Neural cell (in vitro differentiated cells): ENCODE data around the gene NCEH1. TPM values are rescaled to one million over a fixed set of nuclear protein-coding genes. Genes with fewer than 3 reads are reported as not detected.

Experiments used
- H2AFZ ChIP-seq: fragments of 200-600, 300-800 bp; sonication (generic), shearing (Covaris generic); 2 replicates; pipeline ENCODE4 v1.6.0; 2014; ENCODE audit warnings: low read depth, mild to moderate bottlenecking, antibody characterized with exemption, low read length, moderate library complexity
- H3F3A ChIP-seq: fragments of 200-600 bp; shearing (Covaris generic); 2 replicates; pipeline ENCODE4 v1.6.1; 2016; ENCODE audit warnings: mild to moderate bottlenecking, moderate library complexity, mixed read lengths, antibody characterized with exemption, low read length; ENCODE audit not compliant: insufficient read depth, poor library complexity, severe bottlenecking
- H3K27ac ChIP-seq: fragments of 200-600, 300-800 bp; sonication (generic), shearing (Covaris generic); 2 replicates; pipeline ENCODE4 v1.5.1; 2014; ENCODE audit warnings: mild to moderate bottlenecking, low read length, moderate library complexity
- H3K27me3 ChIP-seq: fragments of 300-800, 200-600 bp; sonication (generic), shearing (Covaris generic); 2 replicates; pipeline ENCODE4 v1.6.0; 2014; ENCODE audit warnings: mild to moderate bottlenecking, low read depth, low read length, moderate library complexity; ENCODE audit not compliant: insufficient read depth
- H3K36me3 ChIP-seq: fragments of 300-800, 200-600 bp; sonication (generic), shearing (Covaris generic); 2 replicates; pipeline ENCODE4 v1.5.1; 2014; ENCODE audit warnings: mild to moderate bottlenecking, antibody characterized with exemption, low read length, moderate library complexity; ENCODE audit not compliant: insufficient read depth
- H3K4me2 ChIP-seq: fragments of 300-800, 200-600 bp; sonication (generic), shearing (Covaris generic); 2 replicates; pipeline ENCODE4 v1.6.0; 2014; ENCODE audit warnings: mild to moderate bottlenecking, low read length
- H3K4me3 ChIP-seq: fragments of 300-800, 200-600 bp; sonication (generic), shearing (Covaris generic); 2 replicates; pipeline ENCODE4 v1.5.1; 2014; ENCODE audit warnings: mild to moderate bottlenecking, low read length, moderate library complexity
- H3K79me2 ChIP-seq: fragments of 200-600 bp; shearing (Covaris generic); replicated peaks from 2 replicates; pipeline ENCODE4 v1.6.0; 2014; ENCODE audit warnings: mild to moderate bottlenecking, low read length, moderate library complexity; ENCODE audit not compliant: insufficient read depth
- H3K9ac ChIP-seq: fragments of 300-800, 200-600 bp; sonication (generic), shearing (Covaris generic); 2 replicates; pipeline ENCODE4 v1.6.1; 2016; ENCODE audit warnings: mild to moderate bottlenecking, low read length, mixed read lengths
- H3K9me2 ChIP-seq: fragments of 200-600 bp; shearing (Covaris generic); 2 replicates; pipeline ENCODE4 v1.6.1; 2016; ENCODE audit warnings: mild to moderate bottlenecking, low read length, mixed read lengths; ENCODE audit not compliant: insufficient read depth
- H3K9me3 ChIP-seq: fragments of 200-600, 300-800 bp; sonication (generic), shearing (Covaris generic); 2 replicates; pipeline ENCODE4 v1.6.1; 2016; ENCODE audit warnings: mild to moderate bottlenecking, mixed run types, low read length, moderate library complexity, mixed read lengths
- H4K20me1 ChIP-seq: fragments of 200-600 bp; shearing (Covaris generic); 2 replicates; pipeline ENCODE4 v1.6.1; 2016; ENCODE audit warnings: mild to moderate bottlenecking, mixed run types; ENCODE audit not compliant: insufficient read depth
- EP300 ChIP-seq: fragments of 450-650 bp; conservative IDR thresholded peaks from 2 replicates; pipeline ENCODE4 v1.6.1; 2014; ENCODE audit warnings: antibody characterized with exemption, mild to moderate bottlenecking, moderate library complexity; ENCODE audit not compliant: poor library complexity, severe bottlenecking
- EZH2 ChIP-seq: fragments of 200-600, 300-800 bp; shearing (Covaris generic), sonication (generic); IDR thresholded peaks from 2 replicates; pipeline ENCODE4 v1.6.1; 2014; ENCODE audit warnings: antibody characterized with exemption, low read length, borderline replicate concordance, mild to moderate bottlenecking; ENCODE audit not compliant: insufficient read depth, poor library complexity, severe bottlenecking
- MXI1 ChIP-seq: fragments of 450-650 bp; conservative IDR thresholded peaks from 2 replicates; pipeline ENCODE4 v1.6.1; 2014; ENCODE audit warnings: antibody characterized with exemption, mild to moderate bottlenecking; ENCODE audit not compliant: poor library complexity, severe bottlenecking
- POLR2AphosphoS5 ChIP-seq: IDR thresholded peaks from 2 replicates; pipeline ENCODE4 v1.6.1; 2012
- RAD21 ChIP-seq: fragments of 450-650 bp; conservative IDR thresholded peaks from 2 replicates; pipeline ENCODE4 v1.6.1; 2014; ENCODE audit warnings: antibody characterized with exemption, mild to moderate bottlenecking, moderate library complexity
- SMC3 ChIP-seq: fragments of 450-650 bp; conservative IDR thresholded peaks from 2 replicates; pipeline ENCODE4 v1.6.1; 2014; ENCODE audit warnings: antibody characterized with exemption, mild to moderate bottlenecking, moderate library complexity; ENCODE audit not compliant: poor library complexity
- TAF1 ChIP-seq: IDR thresholded peaks from 2 replicates; pipeline ENCODE4 v1.6.1; 2012; ENCODE audit warnings: low read depth
- polyA plus RNA-seq: library from polyadenylated mRNA; depleted of rRNA; stranded (reverse); fragments of >200 nt; gene quantifications from 2 replicates; pipeline ENCODE4 v1.2.3, GENCODE V29; 2014
- TF ChIP-seq, protein P1 (sequence below): fragments of 450-650 bp; IDR thresholded peaks from 2 replicates; pipeline ENCODE4 v1.5.1; 2014; ENCODE audit warnings: antibody characterized with exemption, mild to moderate bottlenecking, moderate library complexity; ENCODE audit not compliant: poor library complexity, severe bottlenecking
- TF ChIP-seq, protein P2 (sequence below): IDR thresholded peaks from 2 replicates; pipeline ENCODE4 v1.6.1; 2012; ENCODE audit warnings: borderline replicate concordance

The NCEH1 gene
- polyA plus RNA-seq, 1 donor from 2014 or later = 2.1 TPM

DNA sequence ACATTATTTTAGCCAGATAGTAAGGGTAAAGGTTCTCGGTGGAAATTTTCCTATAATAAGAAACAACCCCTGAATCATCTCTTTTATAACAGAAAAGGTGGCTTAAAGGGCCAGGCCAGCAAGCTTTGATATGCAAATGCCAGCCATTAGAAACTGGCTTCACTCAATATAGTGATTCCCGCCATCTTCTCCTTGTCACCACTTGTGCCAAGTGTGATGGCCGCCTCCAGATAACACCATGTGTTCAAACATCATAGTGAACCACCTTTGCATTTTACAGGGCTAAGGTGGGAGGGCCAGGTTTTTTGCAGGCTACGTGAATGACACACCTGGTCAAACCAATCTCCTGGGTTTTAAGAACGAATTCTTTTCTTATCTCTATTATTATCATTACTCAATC is 31.3 kb downstream of the NCEH1 start:
- Histone ChIP-seq H3K4me3 (no peak overlapping the region), H3K9me2 (no peaks in the 10 kb centered on the region), H3K4me2 (no peak overlapping the region), H3K27me3 (no peaks in the 10 kb centered on the region), H4K20me1 (no peaks in the 10 kb centered on the region), H3K79me2 (no peaks in the 10 kb centered on the region), H3K36me3 (no peaks in the 10 kb centered on the region), H3F3A (no peaks in the 10 kb centered on the region), H3K27ac (no peak overlapping the region), H3K9me3 (no peaks in the 10 kb centered on the region), H2AFZ (no peak overlapping the region), H3K9ac (no peak overlapping the region)
- TF ChIP-seq TAF1 (no peak), EZH2 (no peak), SMC3 (no peak), POLR2AphosphoS5 (no peak), MXI1 (no peak), RAD21 (no peak), EP300 (no peak)
- TF ChIP-seq, protein P1, sequence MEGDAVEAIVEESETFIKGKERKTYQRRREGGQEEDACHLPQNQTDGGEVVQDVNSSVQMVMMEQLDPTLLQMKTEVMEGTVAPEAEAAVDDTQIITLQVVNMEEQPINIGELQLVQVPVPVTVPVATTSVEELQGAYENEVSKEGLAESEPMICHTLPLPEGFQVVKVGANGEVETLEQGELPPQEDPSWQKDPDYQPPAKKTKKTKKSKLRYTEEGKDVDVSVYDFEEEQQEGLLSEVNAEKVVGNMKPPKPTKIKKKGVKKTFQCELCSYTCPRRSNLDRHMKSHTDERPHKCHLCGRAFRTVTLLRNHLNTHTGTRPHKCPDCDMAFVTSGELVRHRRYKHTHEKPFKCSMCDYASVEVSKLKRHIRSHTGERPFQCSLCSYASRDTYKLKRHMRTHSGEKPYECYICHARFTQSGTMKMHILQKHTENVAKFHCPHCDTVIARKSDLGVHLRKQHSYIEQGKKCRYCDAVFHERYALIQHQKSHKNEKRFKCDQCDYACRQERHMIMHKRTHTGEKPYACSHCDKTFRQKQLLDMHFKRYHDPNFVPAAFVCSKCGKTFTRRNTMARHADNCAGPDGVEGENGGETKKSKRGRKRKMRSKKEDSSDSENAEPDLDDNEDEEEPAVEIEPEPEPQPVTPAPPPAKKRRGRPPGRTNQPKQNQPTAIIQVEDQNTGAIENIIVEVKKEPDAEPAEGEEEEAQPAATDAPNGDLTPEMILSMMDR = no peak
- TF ChIP-seq, protein P2, sequence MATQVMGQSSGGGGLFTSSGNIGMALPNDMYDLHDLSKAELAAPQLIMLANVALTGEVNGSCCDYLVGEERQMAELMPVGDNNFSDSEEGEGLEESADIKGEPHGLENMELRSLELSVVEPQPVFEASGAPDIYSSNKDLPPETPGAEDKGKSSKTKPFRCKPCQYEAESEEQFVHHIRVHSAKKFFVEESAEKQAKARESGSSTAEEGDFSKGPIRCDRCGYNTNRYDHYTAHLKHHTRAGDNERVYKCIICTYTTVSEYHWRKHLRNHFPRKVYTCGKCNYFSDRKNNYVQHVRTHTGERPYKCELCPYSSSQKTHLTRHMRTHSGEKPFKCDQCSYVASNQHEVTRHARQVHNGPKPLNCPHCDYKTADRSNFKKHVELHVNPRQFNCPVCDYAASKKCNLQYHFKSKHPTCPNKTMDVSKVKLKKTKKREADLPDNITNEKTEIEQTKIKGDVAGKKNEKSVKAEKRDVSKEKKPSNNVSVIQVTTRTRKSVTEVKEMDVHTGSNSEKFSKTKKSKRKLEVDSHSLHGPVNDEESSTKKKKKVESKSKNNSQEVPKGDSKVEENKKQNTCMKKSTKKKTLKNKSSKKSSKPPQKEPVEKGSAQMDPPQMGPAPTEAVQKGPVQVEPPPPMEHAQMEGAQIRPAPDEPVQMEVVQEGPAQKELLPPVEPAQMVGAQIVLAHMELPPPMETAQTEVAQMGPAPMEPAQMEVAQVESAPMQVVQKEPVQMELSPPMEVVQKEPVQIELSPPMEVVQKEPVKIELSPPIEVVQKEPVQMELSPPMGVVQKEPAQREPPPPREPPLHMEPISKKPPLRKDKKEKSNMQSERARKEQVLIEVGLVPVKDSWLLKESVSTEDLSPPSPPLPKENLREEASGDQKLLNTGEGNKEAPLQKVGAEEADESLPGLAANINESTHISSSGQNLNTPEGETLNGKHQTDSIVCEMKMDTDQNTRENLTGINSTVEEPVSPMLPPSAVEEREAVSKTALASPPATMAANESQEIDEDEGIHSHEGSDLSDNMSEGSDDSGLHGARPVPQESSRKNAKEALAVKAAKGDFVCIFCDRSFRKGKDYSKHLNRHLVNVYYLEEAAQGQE = no peak

DNA sequence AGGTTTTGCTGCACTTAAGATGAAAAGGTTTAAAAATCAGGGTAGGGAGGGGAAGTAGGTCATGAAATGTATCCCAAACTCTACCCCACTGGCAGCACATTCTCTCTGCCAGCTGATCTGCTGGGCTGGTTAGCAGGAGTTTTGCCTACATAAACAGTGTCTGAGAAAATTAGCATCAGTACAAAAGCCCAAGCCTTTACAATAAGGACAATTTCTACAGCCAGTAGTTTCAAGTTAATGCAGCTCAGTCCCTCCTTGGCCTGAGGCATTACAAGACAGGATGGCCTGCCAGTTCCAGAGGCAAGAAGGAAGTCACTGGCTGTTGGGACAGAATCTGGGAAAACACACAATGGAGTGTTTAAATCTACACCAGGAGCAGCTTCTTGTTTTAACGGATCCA is 32.8 kb downstream of the NCEH1 start:
- Histone ChIP-seq H3K27me3 (no peaks in the 10 kb centered on the region), H3K79me2 (no peaks in the 10 kb centered on the region), H2AFZ (no peak overlapping the region), H3K4me2 (no peak overlapping the region), H3K36me3 (no peaks in the 10 kb centered on the region), H3K9ac (no peak overlapping the region), H3K4me3 (no peak overlapping the region), H3F3A (no peaks in the 10 kb centered on the region), H3K9me3 (no peaks in the 10 kb centered on the region), H3K27ac (no peak overlapping the region), H4K20me1 (no peaks in the 10 kb centered on the region), H3K9me2 (no peaks in the 10 kb centered on the region)
- no peak for TF ChIP-seq MXI1
- TF ChIP-seq, protein P2 = no peak
- TF ChIP-seq EP300 = no peak
- TF ChIP-seq POLR2AphosphoS5 = no peak
- TF ChIP-seq EZH2 = no peak
- TF ChIP-seq, protein P1 = no peak
- TF ChIP-seq SMC3 = no peak
- no peak for TF ChIP-seq RAD21
- TF ChIP-seq TAF1 = no peak
